A549 (cell line): Measurements from ENCODE around the gene TSHZ2. TPM values are rescaled to one million over a fixed set of nuclear protein-coding genes. Genes with fewer than 3 reads are reported as not detected.

Source experiments
- ATAC-seq, 2 experiments: fragments of 200-7000 bp in 1 of 2; fragments of >200 bp in 1 of 2; cut with Nextera tagmentation in 1 of 2; cut with Tn5 transposase in 1 of 2; 3 replicates each; pipeline versions ENCODE4 v1.8.0 to v1.9.1; 2018 to 2020; ENCODE audit warnings: mild to moderate bottlenecking in 1 of 2, moderate library complexity in 1 of 2
- CTCF ChIA-PET: fragments of 300-600 bp; sonication (Branson Sonifier 250); formaldehyde crosslinking; extraction: SDS; loops from one replicate; lab custom pipeline; 2021; ENCODE audit warnings: antibody characterized with exemption, inconsistent platforms; lab: Yijun Ruan, JAX
- POLR2A ChIA-PET: fragments of 350-600 bp; formaldehyde crosslinking; extraction: SDS; loops from one replicate; lab custom pipeline; 2021; ENCODE audit warnings: antibody characterized with exemption, inconsistent platforms; lab: Yijun Ruan, JAX
- DNase-seq, 2 experiments: peaks; one replicate each; pipeline versions ENCODE4 v3.0.0 to v3.0.0-alpha.2; 2011 to 2016; ENCODE audit warnings: low read depth in 1 of 2, low spot score in 1 of 2
- FAIRE-seq: peaks from 2 replicates; lab custom pipeline; 2011; peaks lifted over from hg19 to GRCh38; lab: Jason Lieb, UNC
- H3K27ac ChIP-seq, 2 experiments: fragments of >200 bp; sonication (Bioruptor Twin); formaldehyde crosslinking; 3 replicates each; pipeline ENCODE4 v1.5.1; 2016 to 2017
- H3K4me1 ChIP-seq: fragments of >200 bp; sonication (Bioruptor Twin); formaldehyde crosslinking; 3 replicates; pipeline ENCODE4 v1.6.1; 2016
- H3K4me2 ChIP-seq: fragments of >200 bp; sonication (Bioruptor Twin); formaldehyde crosslinking; 3 replicates; pipeline ENCODE4 v1.6.1; 2016
- H3K4me3 ChIP-seq: fragments of >200 bp; sonication (Bioruptor Twin); formaldehyde crosslinking; 3 replicates; pipeline ENCODE4 v1.5.1; 2016
- H3K9me3 ChIP-seq: fragments of >200 bp; sonication (Bioruptor Twin); formaldehyde crosslinking; 3 replicates; pipeline ENCODE4 v1.6.1; 2016
- BHLHE40 ChIP-seq: IDR thresholded peaks from 2 replicates; pipeline ENCODE4 v1.6.1; 2012; ENCODE audit warnings: low read depth, low read length, inconsistent platforms
- CBX8 ChIP-seq: fragments of 200-600 bp; sonication (generic); IDR thresholded peaks from 2 replicates; pipeline ENCODE4 v1.6.1; 2016
- CHD2 ChIP-seq: fragments of 150-350 bp; IDR thresholded peaks from 2 replicates; pipeline ENCODE4 v1.6.1; 2014; ENCODE audit warnings: low read length; ENCODE audit not compliant: partially characterized antibody
- CTCF ChIP-seq: fragments of >200 bp; sonication (Bioruptor Twin); formaldehyde crosslinking; IDR thresholded peaks from 3 replicates; pipeline ENCODE4 v1.5.1; 2016
- EHF ChIP-seq: fragments of 250-450 bp; sonication (Bioruptor Pico); IDR thresholded peaks from 2 replicates; pipeline ENCODE4 v1.5.0; 2020; ENCODE audit warnings: mild to moderate bottlenecking
- EHMT2 ChIP-seq: fragments of 200-600 bp; sonication (generic); IDR thresholded peaks from 2 replicates; pipeline ENCODE4 v1.6.1; 2016; ENCODE audit warnings: antibody characterized with exemption, low read depth, mild to moderate bottlenecking, moderate library complexity
- EP300 ChIP-seq, 2 experiments: fragments of >200 bp; sonication (Bioruptor Twin); formaldehyde crosslinking; IDR thresholded peaks; 2 replicates in 1 of 2; 3 replicates in 1 of 2; pipeline ENCODE4 v1.6.1; 2016 to 2017
- FOSB ChIP-seq: fragments of 250-450 bp; sonication (Bioruptor Pico); IDR thresholded peaks from 2 replicates; pipeline ENCODE4 v1.5.0; 2020; ENCODE audit warnings: mild to moderate bottlenecking, moderate library complexity
- FOXS1 ChIP-seq: fragments of 250-450 bp; sonication (Bioruptor Pico); IDR thresholded peaks from 2 replicates; pipeline ENCODE4 v1.5.0; 2020; ENCODE audit warnings: mild to moderate bottlenecking, moderate library complexity
- JUN ChIP-seq, 2 experiments: fragments of >200 bp; sonication (Bioruptor Twin); formaldehyde crosslinking; IDR thresholded peaks; 2 replicates in 1 of 2; 3 replicates in 1 of 2; pipeline ENCODE4 v1.6.1; 2016 to 2017
- KDM1A ChIP-seq: fragments of 200-600 bp; sonication (generic); IDR thresholded peaks from 2 replicates; pipeline ENCODE4 v1.6.1; 2016; ENCODE audit warnings: low read depth, mild to moderate bottlenecking
- KDM5A ChIP-seq: fragments of 200-600 bp; sonication (generic); IDR thresholded peaks from 2 replicates; pipeline ENCODE4 v1.6.1; 2016; ENCODE audit warnings: antibody characterized with exemption, mild to moderate bottlenecking
- MYC ChIP-seq: IDR thresholded peaks from 2 replicates; pipeline ENCODE4 v1.6.1; 2012; ENCODE audit warnings: mild to moderate bottlenecking, inconsistent platforms, low read length, improper control_type of control experiment, borderline replicate concordance
- NFE2L2 ChIP-seq: fragments of 150-350 bp; conservative IDR thresholded peaks from 2 replicates; pipeline ENCODE4 v1.6.1; 2014; ENCODE audit warnings: low read length
- NR3C1 ChIP-seq: fragments of >200 bp; sonication (Bioruptor Twin); formaldehyde crosslinking; IDR thresholded peaks from 3 replicates; pipeline ENCODE4 v1.6.1; 2017
- RAD21 ChIP-seq, 2 experiments: fragments of >200 bp in 1 of 2; sonication (Bioruptor Twin) in 1 of 2; formaldehyde crosslinking in 1 of 2; IDR thresholded peaks in 1 of 2; conservative IDR thresholded peaks in 1 of 2; 2 replicates in 1 of 2; 3 replicates in 1 of 2; pipeline ENCODE4 v1.6.1; 2012 to 2018; ENCODE audit warnings: inconsistent platforms in 1 of 2
- RARB ChIP-seq: fragments of 250-450 bp; sonication (Bioruptor Pico); IDR thresholded peaks from 2 replicates; pipeline ENCODE4 v1.8.0; 2021; ENCODE audit warnings: mild to moderate bottlenecking, moderate library complexity
- RNF2 ChIP-seq: fragments of 200-600 bp; sonication (generic); IDR thresholded peaks from 2 replicates; pipeline ENCODE4 v1.6.1; 2016; ENCODE audit warnings: low read depth, mild to moderate bottlenecking, antibody characterized with exemption, moderate library complexity, borderline replicate concordance
- SMC3 ChIP-seq: fragments of >200 bp; sonication (Bioruptor Twin); formaldehyde crosslinking; IDR thresholded peaks from 3 replicates; pipeline ENCODE4 v1.6.1; 2018; ENCODE audit warnings: inconsistent platforms
- USF2 ChIP-seq: fragments of 450-650 bp; IDR thresholded peaks from 2 replicates; pipeline ENCODE4 v1.6.1; 2014; ENCODE audit warnings: antibody characterized with exemption
- ZC3H11A ChIP-seq: fragments of 450-650 bp; IDR thresholded peaks from 2 replicates; pipeline ENCODE4 v1.6.1; 2014; ENCODE audit warnings: antibody characterized with exemption, mild to moderate bottlenecking
- ZFP36 ChIP-seq: fragments of 450-650 bp; IDR thresholded peaks from 2 replicates; pipeline ENCODE4 v1.6.1; 2014; ENCODE audit warnings: borderline replicate concordance; ENCODE audit not compliant: partially characterized antibody
- WGBS: methylation state at CpG from one replicate; pipeline ENCODE4 v1.1.6; 2017; ENCODE audit errors: missing lambda C conversion rate; 5-methylcytosine and 5-hydroxymethylcytosine counted together
- polyA plus RNA-seq, 4 experiments: library from polyadenylated mRNA; depleted of rRNA in 3 of 4; stranded (reverse); fragments of >200 nt; fragmentation: RNase III in 1 of 4; extraction: RNeasy Plus Mini Kit Qiagen cat#74134 plus additional on column Dnase treatment in 1 of 4; gene quantifications; 2 replicates in 3 of 4; 3 replicates in 1 of 4; pipeline ENCODE4 v1.2.3, GENCODE V29; 2011 to 2017

TSHZ2 gene
- polyA plus RNA-seq, 2 of the 4 experiments (the other 2 are of a cell fraction): not detected

- ChIA-PET CTCF (interaction anchor here (1.1 kb wide), 1 partner anchor 71 kb away, joined by 3 read pairs; no protein-coding TSS in a partner anchor), POLR2A (no interaction called here)
- Histone ChIP-seq H3K4me2 (no peak overlapping the region), H3K4me3 (no peak overlapping the region), H3K4me1 (no peaks in the 10 kb centered on the region), H3K27ac (no peak overlapping the region), H3K9me3 (no peaks in the 10 kb centered on the region)
- no peak for DNase-seq
- ATAC-seq: no peak
- TF ChIP-seq NR3C1: no peak
- TF ChIP-seq SMC3: no peak
- TF ChIP-seq, all 56 proteins: peak for 0
- FAIRE-seq: no peak
- WGBS: 66% methylated on average over 6 of the region's 6 CpGs
Observed at GRCh38 chr20:53343448-53343847, 371.3 kb downstream of the TSHZ2 start.

GRCh38 chr20:53344891-53345290 lies 372.7 kb downstream of the TSHZ2 start:
- TF ChIP-seq NFE2L2: no peak
- no peak for TF ChIP-seq JUN (IDR thresholded peaks at IDR 0.05)
- no peak for TF ChIP-seq EHMT2
- TF ChIP-seq ZFP36: no peak
- no peak for TF ChIP-seq EP300 (IDR thresholded peaks at IDR 0.05)
- TF ChIP-seq RARB: no peak
- no peak for TF ChIP-seq KDM5A
- no peak for TF ChIP-seq RAD21 (conservative IDR thresholded peaks at IDR 0.05 in 1 of 2, IDR thresholded peaks at IDR 0.05 in 1 of 2)
- no peak for TF ChIP-seq FOSB (CRISPR knock-in tag)
- TF ChIP-seq MYC: no peak
- no peak for TF ChIP-seq NR3C1
- TF ChIP-seq RNF2: no peak
- no peak for TF ChIP-seq BHLHE40
- H3K9me3 ChIP-seq: no peaks in the 10 kb centered on the region
- H3K27ac ChIP-seq: no peak overlapping the region
- H3K4me3 ChIP-seq: no peak overlapping the region
- H3K4me2 ChIP-seq: no peak overlapping the region
- WGBS: 9% methylated on average over 1 of the region's 1 CpG
- H3K4me1 ChIP-seq: no peaks in the 10 kb centered on the region
- DNase-seq (no peak), ATAC-seq (no peak), FAIRE-seq (no peak)
- ChIA-PET CTCF (no interaction called here), POLR2A (no interaction called here)

- no peak overlapping the region for H3K4me2 ChIP-seq
- CTCF ChIA-PET: no interaction called here
- ATAC-seq: no peak
- TF ChIP-seq EHF (CRISPR knock-in tag): no peak
- no peak for TF ChIP-seq USF2
- no peak for TF ChIP-seq CBX8
- TF ChIP-seq JUN (IDR thresholded peaks at IDR 0.05): no peak
- no peak for TF ChIP-seq CHD2
- TF ChIP-seq KDM1A: no peak
- no peak for TF ChIP-seq ZC3H11A
- TF ChIP-seq CTCF: no peak
- TF ChIP-seq NFE2L2: no peak
- TF ChIP-seq RNF2: no peak
- TF ChIP-seq FOXS1 (CRISPR knock-in tag): no peak
- TF ChIP-seq, all 56 proteins: peak for 0
- POLR2A ChIA-PET: no interaction called here
- DNase-seq (no peak), FAIRE-seq (no peak)
- H3K4me1 ChIP-seq: no peaks in the 10 kb centered on the region
- H3K9me3 ChIP-seq: no peaks in the 10 kb centered on the region
- no peak overlapping the region for H3K27ac ChIP-seq
- H3K4me3 ChIP-seq: no peak overlapping the region
- 58% methylated on average over 18 of the region's 18 CpGs for WGBS
Observed at GRCh38 chr20:53345536-53346334, 373.6 kb downstream of the TSHZ2 start.
